Measurements from ENCODE around the gene CLASP1. TPM values are rescaled to one million over a fixed set of nuclear protein-coding genes. Genes with fewer than 3 reads are reported as not detected.
A peak's percentile ranks its signal among the peaks of the same experiment; 100 is the strongest.

CLASP1 gene
- total and polyA plus RNA-seq, 4 experiments from 2014 or later: 3.3 to 68.7 (median 42.1) TPM

DNA sequence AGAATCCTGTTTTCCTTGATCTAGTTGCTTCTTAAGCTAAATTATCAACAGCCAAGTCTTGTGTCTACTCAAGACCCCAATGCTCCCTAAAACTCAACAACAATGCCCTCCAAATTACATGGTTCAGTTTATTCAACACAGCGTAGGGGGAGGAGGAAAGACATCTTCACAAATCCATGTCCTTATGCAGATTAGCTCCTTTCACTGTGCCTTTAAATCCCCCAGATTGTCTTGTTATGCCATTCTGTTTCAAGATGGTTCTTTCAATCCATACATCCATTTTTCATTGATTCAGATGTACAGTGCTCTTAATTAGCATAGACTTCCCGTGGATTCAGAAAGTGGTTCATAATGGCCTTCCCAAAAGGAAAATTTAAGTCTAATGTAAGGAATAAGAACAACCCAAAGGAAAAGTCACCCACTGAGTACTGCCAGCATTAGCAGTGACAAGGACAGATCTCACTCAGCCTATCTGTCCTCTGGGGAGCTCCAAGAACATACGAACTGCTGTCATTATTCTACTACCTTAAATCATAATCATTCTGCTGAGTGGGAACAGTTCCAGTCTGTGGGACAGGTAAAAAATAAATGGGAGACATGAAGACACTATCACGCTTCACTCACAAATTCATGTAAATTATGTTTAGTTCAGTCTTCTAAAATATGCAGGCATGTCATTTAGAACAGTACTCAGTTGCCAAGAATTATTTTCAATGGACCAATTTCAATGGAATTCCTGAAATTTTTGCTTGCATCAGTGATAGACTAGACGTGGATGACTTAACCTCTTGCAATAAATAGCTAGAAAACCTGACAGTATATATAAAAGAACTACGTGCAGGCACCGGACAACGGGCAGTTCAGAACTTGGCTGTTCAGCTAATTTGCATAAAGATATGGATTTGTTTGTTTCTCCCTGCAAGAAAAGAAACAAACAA lies 177.5 kb downstream of the CLASP1 start:
- Mint-ChIP-seq H3K4me1 (peaks cover 8 to 28% (median 23%) of the 10 kb centered on the region in 4 donors), H3K9me3 (peaks cover 0 to 2% (median 0%) of the 10 kb centered on the region in 8 donors), H3K27ac (peak overlapping the region in 1 of 7 donors; percentile 45), H3K36me3 (peaks cover 43 to 45% of the 10 kb centered on the region in 2 donors), H3K4me3 (no peak overlapping the region), H3K27me3 (no peaks in the 10 kb centered on the region)
- Histone ChIP-seq H3K4me1 (ENCODE audit: insufficient read depth, low read length) (no peaks in the 10 kb centered on the region), H3K27ac (ENCODE audit: low read depth, low read length) (no peak overlapping the region), H3K36me3 (ENCODE audit: insufficient read depth, low read length) (peaks cover 17% of the 10 kb centered on the region), H3K4me3 (ENCODE audit: low read length in 2 of 2) (no peak overlapping the region), H3K27me3 (ENCODE audit: insufficient read depth, low read length) (no peaks in the 10 kb centered on the region), H3K9me3 (ENCODE audit: control insufficient read depth in 1 of 2, low read length in 2 of 2) (no peaks in the 10 kb centered on the region)
- ChIA-PET CTCF (ENCODE audit: partially characterized antibody) (interaction anchor here (0.7 kb wide), 1 partner anchor 13 kb away, joined by 3 read pairs; no protein-coding TSS in a partner anchor), POLR2A (ENCODE audit: partially characterized antibody) (no interaction called here)
- no peak for DNase-seq
- intact Hi-C loops (cut with micrococcal nuclease): no loop called here

DNA sequence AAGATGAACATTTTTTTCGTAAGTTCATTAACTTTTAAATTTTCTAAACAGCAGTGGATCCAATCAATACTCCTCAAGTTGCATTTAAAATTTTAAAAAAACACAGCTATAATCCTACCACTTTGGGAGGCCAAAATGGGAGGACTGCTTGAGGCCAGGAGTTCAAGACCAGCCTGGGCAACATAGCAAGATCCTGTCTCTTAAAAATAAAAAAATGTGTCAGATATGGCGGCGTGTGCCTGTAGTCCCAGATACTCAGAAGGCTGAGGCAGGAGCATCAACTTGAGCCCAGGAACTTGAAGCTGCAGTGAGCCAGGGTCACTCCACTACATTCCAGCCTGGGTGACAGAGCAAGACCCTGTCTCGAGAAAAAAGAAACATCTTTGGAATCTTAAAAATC lies 178.3 kb downstream of the CLASP1 start:
- Mint-ChIP-seq H3K4me3 (no peak overlapping the region), H3K27ac (no peak overlapping the region), H3K4me1 (peaks cover 8 to 22% (median 18%) of the 10 kb centered on the region in 4 donors), H3K9me3 (peaks cover 0 to 2% (median 0%) of the 10 kb centered on the region in 8 donors), H3K27me3 (no peaks in the 10 kb centered on the region), H3K36me3 (peaks cover 51 to 53% of the 10 kb centered on the region in 2 donors)
- Histone ChIP-seq H3K27ac (ENCODE audit: low read depth, low read length) (no peak overlapping the region), H3K4me3 (ENCODE audit: low read length in 2 of 2) (no peak overlapping the region), H3K9me3 (ENCODE audit: control insufficient read depth in 1 of 2, low read length in 2 of 2) (no peaks in the 10 kb centered on the region), H3K36me3 (ENCODE audit: insufficient read depth, low read length) (peaks cover 17% of the 10 kb centered on the region), H3K27me3 (ENCODE audit: insufficient read depth, low read length) (no peaks in the 10 kb centered on the region), H3K4me1 (ENCODE audit: insufficient read depth, low read length) (no peaks in the 10 kb centered on the region)
- CTCF ChIA-PET (ENCODE audit: partially characterized antibody): no interaction called here
- DNase-seq: no peak
- POLR2A ChIA-PET (ENCODE audit: partially characterized antibody): no interaction called here
- intact Hi-C loops (cut with micrococcal nuclease): no loop called here

DNA sequence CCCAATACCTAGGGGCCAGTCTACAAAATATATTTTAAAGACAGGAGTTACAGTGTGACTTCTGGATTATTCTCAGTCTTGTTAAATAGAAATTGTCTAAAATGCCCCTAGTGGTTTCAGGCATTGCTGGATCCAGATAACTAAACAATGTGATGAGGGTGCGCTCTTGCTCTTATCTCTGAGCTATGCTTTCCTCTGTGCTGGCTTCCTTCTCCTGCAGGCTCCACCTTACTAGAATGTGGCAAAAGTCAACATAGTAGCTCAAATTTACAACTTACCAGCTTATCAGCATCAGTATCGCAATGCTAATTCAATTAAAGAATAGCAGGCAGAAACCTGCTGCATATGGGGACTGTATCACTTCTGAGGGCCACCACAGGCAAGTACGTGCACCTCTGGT lies 179.9 kb downstream of the CLASP1 start:
- H3K36me3 Mint-ChIP-seq: peaks cover 54% of the 10 kb centered on the region in 2 donors
- H3K4me1 Mint-ChIP-seq: peaks cover 7 to 22% (median 14%) of the 10 kb centered on the region in 4 donors
- Histone ChIP-seq H3K27ac (ENCODE audit: low read depth, low read length) (no peak overlapping the region), H3K27me3 (ENCODE audit: insufficient read depth, low read length) (no peaks in the 10 kb centered on the region), H3K4me1 (ENCODE audit: insufficient read depth, low read length) (no peaks in the 10 kb centered on the region), H3K9me3 (ENCODE audit: control insufficient read depth in 1 of 2, low read length in 2 of 2) (no peaks in the 10 kb centered on the region), H3K36me3 (ENCODE audit: insufficient read depth, low read length) (peaks cover 17% of the 10 kb centered on the region), H3K4me3 (ENCODE audit: low read length in 2 of 2) (no peak overlapping the region)
- CTCF ChIA-PET (ENCODE audit: partially characterized antibody): interaction anchor here (0.7 kb wide), 1 partner anchor 281 kb away, joined by 3 read pairs; no protein-coding TSS in a partner anchor
- no peak overlapping the region for H3K27ac Mint-ChIP-seq
- POLR2A ChIA-PET (ENCODE audit: partially characterized antibody): no interaction called here
- no peaks in the 10 kb centered on the region for H3K27me3 Mint-ChIP-seq
- intact Hi-C loops (cut with micrococcal nuclease): no loop called here
- peaks cover 0 to 2% (median 0%) of the 10 kb centered on the region in 8 donors for H3K9me3 Mint-ChIP-seq
- no peak for DNase-seq
- no peak overlapping the region for H3K4me3 Mint-ChIP-seq

- no peak overlapping the region for H3K27ac Mint-ChIP-seq
- H3K27me3 ChIP-seq (ENCODE audit: insufficient read depth, low read length): no peaks in the 10 kb centered on the region
- no peak overlapping the region for H3K27ac ChIP-seq (ENCODE audit: low read depth, low read length)
- CTCF ChIA-PET (ENCODE audit: partially characterized antibody): no interaction called here
- DNase-seq: no peak
- peaks cover 17% of the 10 kb centered on the region for H3K36me3 ChIP-seq (ENCODE audit: insufficient read depth, low read length)
- peaks cover 4 to 19% (median 10%) of the 10 kb centered on the region in 4 donors for H3K4me1 Mint-ChIP-seq
- H3K4me1 ChIP-seq (ENCODE audit: insufficient read depth, low read length): no peaks in the 10 kb centered on the region
- POLR2A ChIA-PET (ENCODE audit: partially characterized antibody): no interaction called here
- no peak overlapping the region for H3K4me3 ChIP-seq (ENCODE audit: low read length in 2 of 2)
- H3K9me3 ChIP-seq (ENCODE audit: control insufficient read depth in 1 of 2, low read length in 2 of 2): no peaks in the 10 kb centered on the region
- no peaks in the 10 kb centered on the region for H3K27me3 Mint-ChIP-seq
- H3K36me3 Mint-ChIP-seq: peaks cover 54% of the 10 kb centered on the region in 2 donors
- peaks cover 0 to 2% (median 0%) of the 10 kb centered on the region in 8 donors for H3K9me3 Mint-ChIP-seq
- H3K4me3 Mint-ChIP-seq: no peak overlapping the region
- intact Hi-C loops (cut with micrococcal nuclease): no loop called here
Measured at GRCh38 chr2:121468936-121469335, 180.3 kb downstream of the CLASP1 start.

GRCh38 chr2:121459291-121459690 lies 190.0 kb downstream of the CLASP1 start:
- H3K27me3 Mint-ChIP-seq: no peaks in the 10 kb centered on the region
- peaks cover 40% of the 10 kb centered on the region for H3K36me3 ChIP-seq (ENCODE audit: insufficient read depth, low read length)
- H3K9me3 ChIP-seq (ENCODE audit: control insufficient read depth in 1 of 2, low read length in 2 of 2): no peaks in the 10 kb centered on the region
- peaks cover 59 to 72% of the 10 kb centered on the region in 2 donors for H3K36me3 Mint-ChIP-seq
- no peaks in the 10 kb centered on the region for H3K9me3 Mint-ChIP-seq
- no peak overlapping the region for H3K27ac ChIP-seq (ENCODE audit: low read depth, low read length)
- no peak overlapping the region for H3K4me3 Mint-ChIP-seq
- H3K27ac Mint-ChIP-seq: no peak overlapping the region
- CTCF ChIA-PET (ENCODE audit: partially characterized antibody): interaction anchor here (1.5 kb wide), 1 partner anchor 21 kb away, joined by 3 read pairs; no protein-coding TSS in a partner anchor
- no peak overlapping the region for H3K4me3 ChIP-seq (ENCODE audit: low read length in 2 of 2)
- DNase-seq: no peak
- H3K4me1 Mint-ChIP-seq: peaks cover 0 to 1% (median 0%) of the 10 kb centered on the region in 4 donors
- no peaks in the 10 kb centered on the region for H3K4me1 ChIP-seq (ENCODE audit: insufficient read depth, low read length)
- H3K27me3 ChIP-seq (ENCODE audit: insufficient read depth, low read length): no peaks in the 10 kb centered on the region
- intact Hi-C loops (cut with micrococcal nuclease): no loop called here
- POLR2A ChIA-PET (ENCODE audit: partially characterized antibody): no interaction called here

DNA sequence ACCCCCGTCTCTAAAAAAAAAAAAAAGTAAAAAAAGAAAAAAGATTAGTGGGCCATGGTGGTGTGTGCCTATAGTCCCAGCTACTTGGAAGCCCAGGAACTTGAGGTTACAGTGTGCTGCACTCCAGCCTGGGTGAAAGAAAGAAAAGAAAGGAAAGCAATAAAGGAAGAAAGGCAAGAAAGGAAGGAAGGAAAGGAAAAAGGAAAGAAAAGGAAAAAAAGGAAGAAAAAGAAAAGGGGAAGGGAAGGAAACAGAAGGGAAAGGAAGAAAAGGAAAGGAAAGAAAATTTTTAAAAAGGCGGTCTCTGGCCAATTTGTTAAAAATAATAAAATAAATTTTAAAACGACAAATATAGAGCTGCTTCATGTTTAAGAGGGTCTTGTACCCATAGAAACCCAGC lies 192.9 kb downstream of the CLASP1 start:
- DNase-seq: no peak
- Mint-ChIP-seq H3K4me1 (no peaks in the 10 kb centered on the region), H3K4me3 (no peak overlapping the region), H3K27ac (peak overlapping the region in 1 of 7 donors; percentile 76), H3K27me3 (no peaks in the 10 kb centered on the region), H3K36me3 (peaks cover 63 to 74% of the 10 kb centered on the region in 2 donors), H3K9me3 (no peaks in the 10 kb centered on the region)
- ChIA-PET CTCF (ENCODE audit: partially characterized antibody) (no interaction called here), POLR2A (ENCODE audit: partially characterized antibody) (no interaction called here)
- Histone ChIP-seq H3K9me3 (ENCODE audit: control insufficient read depth in 1 of 2, low read length in 2 of 2) (no peaks in the 10 kb centered on the region), H3K27ac (ENCODE audit: low read depth, low read length) (no peak overlapping the region), H3K4me3 (ENCODE audit: low read length in 2 of 2) (no peak overlapping the region), H3K4me1 (ENCODE audit: insufficient read depth, low read length) (no peaks in the 10 kb centered on the region), H3K27me3 (ENCODE audit: insufficient read depth, low read length) (no peaks in the 10 kb centered on the region), H3K36me3 (ENCODE audit: insufficient read depth, low read length) (peaks cover 34% of the 10 kb centered on the region)
- intact Hi-C loops (cut with micrococcal nuclease): no loop called here

DNA sequence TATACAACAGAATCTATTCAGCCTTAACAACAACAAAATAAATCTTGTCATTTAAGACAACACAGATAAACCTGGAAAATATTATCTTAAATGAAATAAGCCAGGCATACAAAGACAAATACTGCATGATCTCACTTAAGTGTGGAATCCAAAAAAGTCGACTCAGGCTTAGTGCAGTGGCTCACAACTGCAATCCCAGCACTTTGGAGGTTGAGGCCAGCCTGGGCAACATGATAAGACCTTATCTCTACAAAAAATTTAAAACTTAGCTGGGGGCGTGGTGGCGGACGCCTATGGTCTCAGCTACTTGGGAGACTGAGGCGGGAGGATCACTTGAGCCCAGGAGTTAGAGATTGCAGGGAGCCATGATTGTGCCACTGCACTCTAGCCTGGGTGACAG lies 193.8 kb downstream of the CLASP1 start:
- Histone ChIP-seq H3K9me3 (ENCODE audit: control insufficient read depth in 1 of 2, low read length in 2 of 2) (no peaks in the 10 kb centered on the region), H3K27me3 (ENCODE audit: insufficient read depth, low read length) (no peaks in the 10 kb centered on the region), H3K4me3 (ENCODE audit: low read length in 2 of 2) (no peak overlapping the region), H3K4me1 (ENCODE audit: insufficient read depth, low read length) (no peaks in the 10 kb centered on the region), H3K27ac (ENCODE audit: low read depth, low read length) (no peak overlapping the region), H3K36me3 (ENCODE audit: insufficient read depth, low read length) (peaks cover 35% of the 10 kb centered on the region)
- Mint-ChIP-seq H3K27ac (peak overlapping the region in 1 of 7 donors; percentile 4), H3K9me3 (no peaks in the 10 kb centered on the region), H3K27me3 (no peaks in the 10 kb centered on the region), H3K4me1 (no peaks in the 10 kb centered on the region), H3K36me3 (peaks cover 69 to 76% of the 10 kb centered on the region in 2 donors), H3K4me3 (no peak overlapping the region)
- intact Hi-C loops (cut with micrococcal nuclease): no loop called here
- DNase-seq: no peak
- POLR2A ChIA-PET (ENCODE audit: partially characterized antibody): no interaction called here
- CTCF ChIA-PET (ENCODE audit: partially characterized antibody): no interaction called here

All from CD4-positive, alpha-beta memory T cell (primary cell).